ENCODE measurements around the gene TMEM130. TPM values are rescaled to one million over a fixed set of nuclear protein-coding genes. Genes with fewer than 3 reads are reported as not detected.
A peak's percentile ranks its signal among the peaks of the same experiment; 100 is the strongest.

TMEM130 gene
- total RNA-seq, 4 donors from 2014 or later = 1.6 TPM; not detected in 3

- no peak for DNase-seq
- no peaks in the 10 kb centered on the region for H3K4me1 ChIP-seq
- H3K36me3 ChIP-seq = no peaks in the 10 kb centered on the region
- H3K27ac ChIP-seq = no peak overlapping the region
- TF ChIP-seq CTCF (IDR thresholded peaks at IDR 0.05) (no peak), POLR2A (IDR thresholded peaks at IDR 0.05) (no peak)
- H3K4me3 ChIP-seq = no peak overlapping the region
- H3K9me3 ChIP-seq = no peaks in the 10 kb centered on the region
- no peaks in the 10 kb centered on the region for H3K27me3 ChIP-seq
Observed at GRCh38 chr7:98840722-98841121, 29.1 kb downstream of the TMEM130 start.

- no peaks in the 10 kb centered on the region for H3K36me3 ChIP-seq
- no peak overlapping the region for H3K4me3 ChIP-seq
- H3K27me3 ChIP-seq = no peaks in the 10 kb centered on the region
- H3K4me1 ChIP-seq = no peaks in the 10 kb centered on the region
- no peak overlapping the region for H3K27ac ChIP-seq
- TF ChIP-seq POLR2A (IDR thresholded peaks at IDR 0.05) = no peak
- TF ChIP-seq CTCF (IDR thresholded peaks at IDR 0.05) = no peak
- no peak for DNase-seq
- no peaks in the 10 kb centered on the region for H3K9me3 ChIP-seq
Observed at GRCh38 chr7:98840096-98840495, 29.7 kb downstream of the TMEM130 start.

GRCh38 chr7:98837630-98837972 is 32.2 kb downstream of the TMEM130 start:
- no peak overlapping the region for H3K27ac ChIP-seq
- no peaks in the 10 kb centered on the region for H3K36me3 ChIP-seq
- H3K9me3 ChIP-seq = no peaks in the 10 kb centered on the region
- no peak overlapping the region for H3K4me3 ChIP-seq
- TF ChIP-seq CTCF (IDR thresholded peaks at IDR 0.05) (no peak), POLR2A (IDR thresholded peaks at IDR 0.05) (no peak)
- DNase-seq = no peak
- H3K4me1 ChIP-seq = no peaks in the 10 kb centered on the region
- no peaks in the 10 kb centered on the region for H3K27me3 ChIP-seq

- DNase-seq = no peak
- Histone ChIP-seq H3K36me3 (no peaks in the 10 kb centered on the region), H3K9me3 (no peaks in the 10 kb centered on the region), H3K4me3 (no peak overlapping the region), H3K27me3 (no peaks in the 10 kb centered on the region), H3K27ac (no peak overlapping the region), H3K4me1 (no peaks in the 10 kb centered on the region)
- TF ChIP-seq POLR2A (IDR thresholded peaks at IDR 0.05) (no peak), CTCF (IDR thresholded peaks at IDR 0.05) (peak in 3 of 6 experiments; percentile 24 to 41 (median 32))
Observed at GRCh38 chr7:98836811-98837629, 32.8 kb downstream of the TMEM130 start.

- Histone ChIP-seq H3K36me3 (no peaks in the 10 kb centered on the region), H3K4me1 (no peaks in the 10 kb centered on the region), H3K9me3 (no peaks in the 10 kb centered on the region), H3K27me3 (no peaks in the 10 kb centered on the region), H3K27ac (no peak overlapping the region), H3K4me3 (no peak overlapping the region)
- TF ChIP-seq POLR2A (IDR thresholded peaks at IDR 0.05) = no peak
- TF ChIP-seq CTCF (IDR thresholded peaks at IDR 0.05) = no peak
- DNase-seq = no peak
Observed at GRCh38 chr7:98834949-98835348, 34.9 kb downstream of the TMEM130 start.

All from Peyer's patch (tissue), 4 donors.